Measurements from ENCODE around the gene KNDC1.

The KNDC1 gene

DNA sequence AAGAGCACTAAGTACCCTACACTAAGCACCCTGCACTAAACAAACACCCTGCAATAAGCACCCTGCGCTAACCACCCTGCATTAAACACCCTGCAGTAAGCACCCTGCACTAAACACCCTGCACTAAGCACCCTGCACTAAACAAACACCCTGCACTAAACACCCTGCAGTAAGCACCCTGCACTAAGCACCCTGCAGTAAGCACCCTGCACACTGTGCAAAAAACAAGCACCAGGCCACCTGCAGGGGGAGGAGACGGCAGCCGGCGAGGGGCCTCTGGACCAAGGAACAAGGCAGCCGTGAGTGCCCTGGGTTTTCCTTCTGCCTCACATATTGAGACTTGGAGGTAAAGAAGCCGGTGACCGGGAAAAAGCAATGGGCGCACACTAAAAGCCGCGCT is 30.2 kb downstream of the KNDC1 start:
- no peak for TF ChIP-seq TAF1 (IDR thresholded peaks at IDR 0.05; ENCODE audit: borderline replicate concordance, insufficient read depth, low read length)
- TF ChIP-seq FOXP2 (optimal IDR thresholded peaks at IDR 0.05; ENCODE audit: borderline replicate concordance, extremely low read depth, extremely low read length, insufficient read depth) = no peak
- TF ChIP-seq, protein P1, sequence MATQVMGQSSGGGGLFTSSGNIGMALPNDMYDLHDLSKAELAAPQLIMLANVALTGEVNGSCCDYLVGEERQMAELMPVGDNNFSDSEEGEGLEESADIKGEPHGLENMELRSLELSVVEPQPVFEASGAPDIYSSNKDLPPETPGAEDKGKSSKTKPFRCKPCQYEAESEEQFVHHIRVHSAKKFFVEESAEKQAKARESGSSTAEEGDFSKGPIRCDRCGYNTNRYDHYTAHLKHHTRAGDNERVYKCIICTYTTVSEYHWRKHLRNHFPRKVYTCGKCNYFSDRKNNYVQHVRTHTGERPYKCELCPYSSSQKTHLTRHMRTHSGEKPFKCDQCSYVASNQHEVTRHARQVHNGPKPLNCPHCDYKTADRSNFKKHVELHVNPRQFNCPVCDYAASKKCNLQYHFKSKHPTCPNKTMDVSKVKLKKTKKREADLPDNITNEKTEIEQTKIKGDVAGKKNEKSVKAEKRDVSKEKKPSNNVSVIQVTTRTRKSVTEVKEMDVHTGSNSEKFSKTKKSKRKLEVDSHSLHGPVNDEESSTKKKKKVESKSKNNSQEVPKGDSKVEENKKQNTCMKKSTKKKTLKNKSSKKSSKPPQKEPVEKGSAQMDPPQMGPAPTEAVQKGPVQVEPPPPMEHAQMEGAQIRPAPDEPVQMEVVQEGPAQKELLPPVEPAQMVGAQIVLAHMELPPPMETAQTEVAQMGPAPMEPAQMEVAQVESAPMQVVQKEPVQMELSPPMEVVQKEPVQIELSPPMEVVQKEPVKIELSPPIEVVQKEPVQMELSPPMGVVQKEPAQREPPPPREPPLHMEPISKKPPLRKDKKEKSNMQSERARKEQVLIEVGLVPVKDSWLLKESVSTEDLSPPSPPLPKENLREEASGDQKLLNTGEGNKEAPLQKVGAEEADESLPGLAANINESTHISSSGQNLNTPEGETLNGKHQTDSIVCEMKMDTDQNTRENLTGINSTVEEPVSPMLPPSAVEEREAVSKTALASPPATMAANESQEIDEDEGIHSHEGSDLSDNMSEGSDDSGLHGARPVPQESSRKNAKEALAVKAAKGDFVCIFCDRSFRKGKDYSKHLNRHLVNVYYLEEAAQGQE (IDR thresholded peaks at IDR 0.05; ENCODE audit: insufficient read depth in 1 of 2, low read depth in 2 of 2, low read length in 2 of 2) = no peak
- TF ChIP-seq POLR2AphosphoS5 (IDR thresholded peaks at IDR 0.05; ENCODE audit: low read depth, low read length) = no peak
- TF ChIP-seq SIN3A (IDR thresholded peaks at IDR 0.05; ENCODE audit: borderline replicate concordance, insufficient read depth, low read length) = no peak

DNA sequence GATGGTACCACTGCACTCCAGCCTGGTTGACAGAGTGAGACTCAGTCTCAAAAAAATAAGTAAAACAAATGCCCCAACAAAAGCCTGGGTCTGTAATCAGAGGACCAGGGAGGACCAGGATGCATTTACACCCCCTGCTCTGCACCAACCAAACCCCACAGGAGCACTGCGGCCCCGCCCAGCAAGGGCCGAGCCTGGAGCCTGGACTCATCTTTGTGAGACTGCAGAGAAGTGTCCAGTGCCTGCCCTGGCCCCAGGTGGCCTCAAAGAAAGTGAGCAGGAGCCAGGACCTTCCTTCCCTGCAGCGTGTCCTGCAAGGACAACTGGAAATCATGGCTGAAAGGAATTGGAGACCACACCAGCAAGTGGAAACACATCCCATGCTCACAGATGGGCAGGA is 31.6 kb downstream of the KNDC1 start:
- TF ChIP-seq, protein P1 (IDR thresholded peaks at IDR 0.05; ENCODE audit: insufficient read depth in 1 of 2, low read depth in 2 of 2, low read length in 2 of 2) = no peak
- TF ChIP-seq FOXP2 (optimal IDR thresholded peaks at IDR 0.05; ENCODE audit: borderline replicate concordance, extremely low read depth, extremely low read length, insufficient read depth) = no peak
- TF ChIP-seq SIN3A (IDR thresholded peaks at IDR 0.05; ENCODE audit: borderline replicate concordance, insufficient read depth, low read length) = no peak
- TF ChIP-seq TAF1 (IDR thresholded peaks at IDR 0.05; ENCODE audit: borderline replicate concordance, insufficient read depth, low read length) = no peak
- TF ChIP-seq POLR2AphosphoS5 (IDR thresholded peaks at IDR 0.05; ENCODE audit: low read depth, low read length) = no peak

DNA sequence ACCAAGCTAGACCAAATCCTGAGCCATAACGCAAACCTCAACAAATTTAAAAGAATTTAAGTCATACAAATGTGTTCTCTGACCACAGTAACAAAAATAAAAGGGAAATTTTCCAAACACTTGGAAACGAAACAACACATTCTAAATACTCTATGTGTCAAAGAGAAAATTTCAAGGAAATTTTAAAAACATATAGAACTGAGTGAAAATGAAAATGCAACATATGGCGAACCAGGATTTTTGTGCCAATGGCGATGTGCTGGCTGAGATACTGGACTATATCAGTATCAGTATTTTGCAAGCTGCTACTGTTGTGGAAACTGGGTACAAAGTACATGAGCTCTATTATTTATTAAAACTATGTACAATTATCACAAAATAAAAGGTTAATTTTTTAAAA is 34.1 kb downstream of the KNDC1 start:
- TF ChIP-seq TAF1 (IDR thresholded peaks at IDR 0.05; ENCODE audit: borderline replicate concordance, insufficient read depth, low read length) = no peak
- TF ChIP-seq, protein P1 (IDR thresholded peaks at IDR 0.05; ENCODE audit: insufficient read depth in 1 of 2, low read depth in 2 of 2, low read length in 2 of 2) = no peak
- no peak for TF ChIP-seq SIN3A (IDR thresholded peaks at IDR 0.05; ENCODE audit: borderline replicate concordance, insufficient read depth, low read length)
- no peak for TF ChIP-seq POLR2AphosphoS5 (IDR thresholded peaks at IDR 0.05; ENCODE audit: low read depth, low read length)
- no peak for TF ChIP-seq FOXP2 (optimal IDR thresholded peaks at IDR 0.05; ENCODE audit: borderline replicate concordance, extremely low read depth, extremely low read length, insufficient read depth)

DNA sequence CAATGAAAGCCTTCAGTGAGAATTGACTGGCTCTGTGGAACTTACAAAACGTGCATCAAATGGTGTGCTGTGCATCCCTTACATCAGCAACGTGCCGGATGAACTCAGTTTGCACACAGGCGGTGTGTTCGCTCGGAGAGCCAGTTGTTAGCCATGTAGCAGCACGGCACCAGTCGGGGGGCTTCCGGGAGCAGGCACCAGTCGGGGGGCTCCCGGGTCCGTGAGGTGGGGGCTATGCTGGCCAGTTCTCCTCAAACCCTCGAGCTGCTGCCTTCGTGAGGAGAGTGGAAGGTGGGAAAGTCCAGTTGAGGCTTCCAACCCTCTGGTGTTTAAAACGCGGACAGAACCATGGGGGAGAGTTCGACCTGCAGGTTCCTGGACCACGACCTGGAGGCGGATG is 35.1 kb downstream of the KNDC1 start:
- no peak for TF ChIP-seq TAF1 (IDR thresholded peaks at IDR 0.05; ENCODE audit: borderline replicate concordance, insufficient read depth, low read length)
- no peak for TF ChIP-seq FOXP2 (optimal IDR thresholded peaks at IDR 0.05; ENCODE audit: borderline replicate concordance, extremely low read depth, extremely low read length, insufficient read depth)
- TF ChIP-seq POLR2AphosphoS5 (IDR thresholded peaks at IDR 0.05; ENCODE audit: low read depth, low read length) = no peak
- TF ChIP-seq, protein P1 (IDR thresholded peaks at IDR 0.05; ENCODE audit: insufficient read depth in 1 of 2, low read depth in 2 of 2, low read length in 2 of 2) = no peak
- no peak for TF ChIP-seq SIN3A (IDR thresholded peaks at IDR 0.05; ENCODE audit: borderline replicate concordance, insufficient read depth, low read length)

DNA sequence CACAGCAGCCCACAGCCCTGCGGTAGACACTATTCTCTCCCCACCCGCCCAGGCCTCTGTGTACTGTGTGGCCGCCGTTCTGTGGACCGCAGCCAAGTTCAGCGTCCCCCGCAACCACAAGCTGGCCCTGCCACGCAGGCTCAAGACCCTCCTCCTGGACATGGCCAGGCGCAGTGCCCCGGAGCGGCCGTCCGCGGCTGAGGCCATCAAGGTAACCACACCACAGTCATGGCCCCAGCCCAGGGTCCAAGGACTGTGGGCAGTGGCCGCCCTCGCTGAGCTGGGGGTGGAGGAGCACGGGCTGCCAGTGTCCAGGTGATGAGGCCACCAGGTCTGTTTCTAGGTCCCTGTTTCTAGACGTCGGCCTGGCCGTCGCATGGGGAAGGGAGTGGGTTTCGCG is 35.6 kb downstream of the KNDC1 start:
- TF ChIP-seq, protein P1 (IDR thresholded peaks at IDR 0.05; ENCODE audit: insufficient read depth in 1 of 2, low read depth in 2 of 2, low read length in 2 of 2) = no peak
- no peak for TF ChIP-seq SIN3A (IDR thresholded peaks at IDR 0.05; ENCODE audit: borderline replicate concordance, insufficient read depth, low read length)
- no peak for TF ChIP-seq TAF1 (IDR thresholded peaks at IDR 0.05; ENCODE audit: borderline replicate concordance, insufficient read depth, low read length)
- TF ChIP-seq POLR2AphosphoS5 (IDR thresholded peaks at IDR 0.05; ENCODE audit: low read depth, low read length) = no peak
- no peak for TF ChIP-seq FOXP2 (optimal IDR thresholded peaks at IDR 0.05; ENCODE audit: borderline replicate concordance, extremely low read depth, extremely low read length, insufficient read depth)
